Caco-2 (cell line): ENCODE results near the gene PDE2A. TPM values are rescaled to one million over a fixed set of nuclear protein-coding genes. Genes with fewer than 3 reads are reported as not detected.

Experiments
- BruUV-seq: library from RNA; stranded (reverse); fragments of 400-500 nt; replicated peaks from 2 replicates; lab custom pipeline; 2021; lab: Mats Ljungman, UMichigan
- CTCF ChIA-PET: fragments of 300-600 bp; sonication (Branson Sonifier 250); formaldehyde crosslinking; loops from one replicate; lab custom pipeline; 2022; ENCODE audit warnings: antibody characterized with exemption; lab: Charles Lee
- POLR2A ChIA-PET: fragments of 300-600 bp; sonication (Branson Sonifier 250); formaldehyde crosslinking; loops from one replicate; lab custom pipeline; 2022; ENCODE audit warnings: antibody characterized with exemption; lab: Charles Lee
- DNase-seq, 2 experiments: peaks; one replicate each; pipeline versions ENCODE4 v3.0.0 to v3.0.0-alpha.2; 2020 to 2022
- H3K27me3 ChIP-seq: replicated peaks from 2 replicates; pipeline ENCODE4 v1.6.0; 2011; ENCODE audit warnings: low read length; ENCODE audit not compliant: control insufficient read depth, insufficient read depth
- H3K36me3 ChIP-seq: 2 replicates; pipeline ENCODE4 v1.5.1; 2011; ENCODE audit warnings: low read length; ENCODE audit not compliant: control insufficient read depth, insufficient read depth
- H3K4me1 ChIP-seq: fragments of 250-450 bp; sonication (Bioruptor Pico); 2 replicates; pipeline ENCODE4 v1.5.1; 2020; ENCODE audit warnings: mild to moderate bottlenecking
- H3K4me3 ChIP-seq: 2 replicates; pipeline ENCODE4 v1.5.1; 2011; ENCODE audit warnings: low read depth, mild to moderate bottlenecking, control low read depth, low read length
- H3K9me3 ChIP-seq: fragments of 250-450 bp; sonication (Bioruptor Pico); 2 replicates; pipeline ENCODE4 v1.5.1; 2020; ENCODE audit warnings: mild to moderate bottlenecking, moderate library complexity
- H3K27ac Mint-ChIP-seq: one replicate; pipeline ENCODE4 v1.8.0; 2022; ENCODE audit warnings: mixed read lengths; ENCODE audit not compliant: unreplicated experiment
- H3K27me3 Mint-ChIP-seq: one replicate; pipeline ENCODE4 v1.8.0; 2022; ENCODE audit warnings: mixed read lengths; ENCODE audit not compliant: insufficient read depth, unreplicated experiment
- H3K36me3 Mint-ChIP-seq: one replicate; pipeline ENCODE4 v1.8.0; 2022; ENCODE audit warnings: mild to moderate bottlenecking, mixed read lengths; ENCODE audit not compliant: insufficient read depth, unreplicated experiment
- H3K4me1 Mint-ChIP-seq: one replicate; pipeline ENCODE4 v1.8.0; 2022; ENCODE audit warnings: low read depth, mixed read lengths; ENCODE audit not compliant: unreplicated experiment
- H3K4me3 Mint-ChIP-seq: one replicate; pipeline ENCODE4 v1.8.0; 2022; ENCODE audit warnings: mild to moderate bottlenecking, moderate library complexity, mixed read lengths; ENCODE audit not compliant: unreplicated experiment
- H3K9me3 Mint-ChIP-seq: one replicate; pipeline ENCODE4 v1.8.0; 2022; ENCODE audit warnings: mixed read lengths; ENCODE audit not compliant: unreplicated experiment
- intact Hi-C: fragments of 100-400 bp; cut with micrococcal nuclease; formaldehyde crosslinking; loops from one replicate; pipeline ENCODE4 v1.10.0; 2022; ENCODE audit not compliant: unreplicated experiment
- total RNA-seq: library from RNA; stranded (reverse); gene quantifications from 2 replicates; pipeline ENCODE4 v1.2.3, GENCODE V29; 2022
- TF ChIP-seq, protein P1 (sequence below), 2 experiments: fragments of 200-600 bp in 1 of 2; IDR thresholded peaks; 1 replicate in 1 of 2; 2 replicates in 1 of 2; pipeline versions ENCODE4 v1.5.1 to v1.8.0; 2011 to 2022; ENCODE audit warnings: antibody characterized with exemption in 1 of 2, control low read depth in 1 of 2, inconsistent platforms in 1 of 2, low read depth in 1 of 2, low read length in 1 of 2, mild to moderate bottlenecking in 1 of 2, moderate library complexity in 1 of 2; ENCODE audit not compliant: insufficient read depth in 1 of 2, severe bottlenecking in 1 of 2, unreplicated experiment in 1 of 2

PDE2A gene
- total RNA-seq, 1 experiment from 2014 or later, result 1.4 TPM

DNA sequence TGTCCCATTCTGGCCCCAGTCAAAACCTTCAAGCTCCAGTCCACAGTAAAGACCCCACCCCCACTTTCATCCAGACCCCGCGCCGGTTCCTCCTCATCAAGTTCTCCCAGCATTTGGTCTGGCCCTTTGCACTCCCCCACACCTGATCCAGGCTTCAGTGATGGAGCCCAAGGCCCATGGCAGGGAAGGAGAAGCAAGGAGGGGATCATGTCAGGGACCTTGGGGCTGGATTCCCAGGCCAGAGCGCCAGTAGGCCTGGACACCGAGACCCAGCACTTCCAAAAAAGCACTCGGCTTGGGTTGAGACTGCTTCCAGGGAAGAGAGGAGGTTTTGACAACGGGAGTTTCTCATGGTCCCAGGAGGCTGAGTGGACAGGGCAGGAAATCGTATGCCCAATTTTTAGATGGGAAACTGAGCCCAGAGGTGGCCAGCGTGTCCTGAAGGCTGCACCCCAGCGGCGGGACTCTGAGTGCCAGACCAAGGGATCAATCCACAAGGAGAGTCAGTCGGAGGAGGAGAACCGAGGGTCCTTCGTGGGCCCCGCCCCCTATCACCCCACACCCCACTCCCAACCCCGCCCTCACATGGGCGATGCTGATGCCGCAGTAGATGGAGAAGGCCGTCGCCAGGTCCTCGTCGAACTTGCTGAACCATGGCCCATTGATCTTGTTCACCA is 90.5 kb downstream of the PDE2A start:
- Mint-ChIP-seq H3K4me3 (no peak overlapping the region), H3K36me3 (no peaks in the 10 kb centered on the region), H3K27me3 (peaks cover 7% of the 10 kb centered on the region), H3K9me3 (no peaks in the 10 kb centered on the region), H3K27ac (no peak overlapping the region), H3K4me1 (no peaks in the 10 kb centered on the region)
- Histone ChIP-seq H3K4me3 (no peak overlapping the region), H3K9me3 (no peaks in the 10 kb centered on the region), H3K36me3 (no peaks in the 10 kb centered on the region), H3K27me3 (no peaks in the 10 kb centered on the region; the same call in 1 of the 2 replicates), H3K4me1 (0 out of 2 replicates have a peak, but pooled peaks cover 3% of the 10 kb centered on the region)
- intact Hi-C loops, result no loop called here
- peak in 1 of 2 experiments; percentile 41 for DNase-seq
- BruUV-seq, result no TSS peak
- ChIA-PET POLR2A (no interaction called here), CTCF (interaction anchor here (0.7 to 2.5 kb wide), 2 partner anchors 10 to 113 kb away, joined by 4 to 7 read pairs; no protein-coding TSS in a partner anchor)
- TF ChIP-seq, protein P1, sequence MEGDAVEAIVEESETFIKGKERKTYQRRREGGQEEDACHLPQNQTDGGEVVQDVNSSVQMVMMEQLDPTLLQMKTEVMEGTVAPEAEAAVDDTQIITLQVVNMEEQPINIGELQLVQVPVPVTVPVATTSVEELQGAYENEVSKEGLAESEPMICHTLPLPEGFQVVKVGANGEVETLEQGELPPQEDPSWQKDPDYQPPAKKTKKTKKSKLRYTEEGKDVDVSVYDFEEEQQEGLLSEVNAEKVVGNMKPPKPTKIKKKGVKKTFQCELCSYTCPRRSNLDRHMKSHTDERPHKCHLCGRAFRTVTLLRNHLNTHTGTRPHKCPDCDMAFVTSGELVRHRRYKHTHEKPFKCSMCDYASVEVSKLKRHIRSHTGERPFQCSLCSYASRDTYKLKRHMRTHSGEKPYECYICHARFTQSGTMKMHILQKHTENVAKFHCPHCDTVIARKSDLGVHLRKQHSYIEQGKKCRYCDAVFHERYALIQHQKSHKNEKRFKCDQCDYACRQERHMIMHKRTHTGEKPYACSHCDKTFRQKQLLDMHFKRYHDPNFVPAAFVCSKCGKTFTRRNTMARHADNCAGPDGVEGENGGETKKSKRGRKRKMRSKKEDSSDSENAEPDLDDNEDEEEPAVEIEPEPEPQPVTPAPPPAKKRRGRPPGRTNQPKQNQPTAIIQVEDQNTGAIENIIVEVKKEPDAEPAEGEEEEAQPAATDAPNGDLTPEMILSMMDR (IDR thresholded peaks at IDR 0.05; ENCODE audit: insufficient read depth in 1 of 2, low read depth in 1 of 2, low read length in 1 of 2, severe bottlenecking in 1 of 2, unreplicated experiment in 1 of 2), result no peak

DNA sequence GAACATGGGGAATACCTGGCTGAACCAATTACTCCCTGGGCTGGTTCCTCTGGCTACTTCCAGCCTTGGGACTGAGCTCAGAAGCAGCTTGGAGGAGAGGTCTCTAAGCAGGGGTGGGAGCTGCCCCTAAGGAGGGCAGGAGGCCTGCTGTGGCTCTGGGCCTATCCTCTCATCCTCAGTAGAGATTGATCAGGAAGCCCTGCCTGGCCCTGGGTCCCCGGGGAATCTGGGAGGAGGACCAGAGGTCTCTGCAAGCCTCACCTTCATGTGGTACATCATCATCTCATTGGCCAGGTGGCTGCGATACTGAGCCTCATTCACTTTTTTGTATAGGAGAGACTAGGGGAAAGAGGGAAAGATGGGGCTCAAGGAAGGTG is 91.1 kb downstream of the PDE2A start:
- POLR2A ChIA-PET, result no interaction called here
- Histone ChIP-seq H3K27me3 (no peaks in the 10 kb centered on the region; the same call in 1 of the 2 replicates), H3K36me3 (no peaks in the 10 kb centered on the region), H3K9me3 (no peaks in the 10 kb centered on the region), H3K4me1 (0 out of 2 replicates have a peak, but pooled peaks cover 3% of the 10 kb centered on the region), H3K4me3 (no peak overlapping the region)
- no peak overlapping the region for H3K27ac Mint-ChIP-seq
- H3K4me3 Mint-ChIP-seq, result no peak overlapping the region
- TF ChIP-seq, protein P1 (IDR thresholded peaks at IDR 0.05; ENCODE audit: insufficient read depth in 1 of 2, low read depth in 1 of 2, low read length in 1 of 2, severe bottlenecking in 1 of 2, unreplicated experiment in 1 of 2), result no peak
- no peaks in the 10 kb centered on the region for H3K9me3 Mint-ChIP-seq
- no peaks in the 10 kb centered on the region for H3K36me3 Mint-ChIP-seq
- BruUV-seq, result no TSS peak
- H3K27me3 Mint-ChIP-seq, result peaks cover 7% of the 10 kb centered on the region
- no peaks in the 10 kb centered on the region for H3K4me1 Mint-ChIP-seq
- intact Hi-C loops, result no loop called here
- CTCF ChIA-PET, result interaction anchor here (0.7 to 2.5 kb wide), 2 partner anchors 10 to 113 kb away, joined by 4 to 7 read pairs; no protein-coding TSS in a partner anchor
- DNase-seq, result peak in 1 of 2 experiments; percentile 34

DNA sequence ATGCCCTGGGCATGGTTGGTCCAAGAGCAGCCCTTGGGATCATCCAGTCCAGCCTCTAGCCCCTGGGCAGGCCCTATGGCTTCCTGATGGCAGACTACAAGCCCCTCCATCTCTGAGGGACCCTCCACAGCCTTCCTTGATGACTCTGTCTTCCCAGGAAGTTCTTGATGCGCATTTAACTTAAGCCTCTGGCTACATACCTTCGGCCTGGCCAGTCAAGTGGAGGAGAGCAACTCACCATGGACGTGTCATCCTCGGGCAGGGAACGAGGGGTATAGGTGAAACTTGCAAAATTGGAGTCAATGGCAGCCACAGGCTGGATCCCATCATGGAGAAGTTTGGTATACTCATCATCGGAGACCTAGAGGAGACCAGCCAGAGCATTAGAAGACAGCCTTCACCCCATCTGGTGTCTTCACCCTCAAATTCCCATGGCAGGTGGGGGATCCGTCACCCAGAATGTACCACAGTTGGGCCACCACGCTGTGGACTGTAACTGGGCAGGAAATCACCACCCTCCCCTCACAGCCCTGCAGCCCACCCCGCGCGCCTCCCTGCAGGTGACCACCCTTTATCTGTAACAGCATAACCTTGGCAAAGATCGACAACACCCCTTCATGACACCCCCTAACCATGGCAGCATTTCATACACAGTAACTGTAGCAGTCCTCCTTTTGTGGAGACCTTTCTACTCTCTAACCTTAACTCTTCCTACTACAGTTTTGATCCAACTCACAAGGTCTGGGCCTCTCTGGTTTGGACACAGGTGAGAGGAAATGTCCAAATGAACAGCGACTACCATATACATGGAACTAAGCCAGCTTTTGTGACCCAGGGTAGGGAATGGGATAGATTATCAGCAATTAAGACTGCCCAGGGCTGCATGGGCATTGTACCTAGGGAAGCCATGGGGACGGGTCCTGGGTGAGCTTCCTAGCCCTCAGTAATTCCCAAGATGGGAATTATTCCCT is 91.7 kb downstream of the PDE2A start:
- ChIA-PET POLR2A (no interaction called here), CTCF (interaction anchor here (0.7 to 2.5 kb wide), 3 partner anchors 11 to 112 kb away, joined by 4 to 7 read pairs (median 6); no protein-coding TSS in a partner anchor)
- Histone ChIP-seq H3K9me3 (no peaks in the 10 kb centered on the region), H3K27me3 (no peaks in the 10 kb centered on the region; the same call in 1 of the 2 replicates), H3K4me1 (0 out of 2 replicates have a peak, but pooled peaks cover 3% of the 10 kb centered on the region), H3K36me3 (no peaks in the 10 kb centered on the region), H3K4me3 (no peak overlapping the region)
- H3K27me3 Mint-ChIP-seq, result peaks cover 5% of the 10 kb centered on the region
- TF ChIP-seq, protein P1 (IDR thresholded peaks at IDR 0.05; ENCODE audit: insufficient read depth in 1 of 2, low read depth in 1 of 2, low read length in 1 of 2, severe bottlenecking in 1 of 2, unreplicated experiment in 1 of 2), result no peak
- no TSS peak for BruUV-seq
- DNase-seq, result peak in 1 of 2 experiments; percentile 29
- no peaks in the 10 kb centered on the region for H3K36me3 Mint-ChIP-seq
- no peaks in the 10 kb centered on the region for H3K9me3 Mint-ChIP-seq
- no peak overlapping the region for H3K27ac Mint-ChIP-seq
- no peak overlapping the region for H3K4me3 Mint-ChIP-seq
- intact Hi-C loops, result no loop called here
- H3K4me1 Mint-ChIP-seq, result no peaks in the 10 kb centered on the region
